ENCODE data around the gene MPG.
A peak's percentile ranks its signal among the peaks of the same experiment; 100 is the strongest.
"Not testable (repeated sequence)": the region's sequence is repeated elsewhere in the genome, so short reads cannot be mapped to it uniquely, and the experiment has no call there.

Gene MPG

DNA sequence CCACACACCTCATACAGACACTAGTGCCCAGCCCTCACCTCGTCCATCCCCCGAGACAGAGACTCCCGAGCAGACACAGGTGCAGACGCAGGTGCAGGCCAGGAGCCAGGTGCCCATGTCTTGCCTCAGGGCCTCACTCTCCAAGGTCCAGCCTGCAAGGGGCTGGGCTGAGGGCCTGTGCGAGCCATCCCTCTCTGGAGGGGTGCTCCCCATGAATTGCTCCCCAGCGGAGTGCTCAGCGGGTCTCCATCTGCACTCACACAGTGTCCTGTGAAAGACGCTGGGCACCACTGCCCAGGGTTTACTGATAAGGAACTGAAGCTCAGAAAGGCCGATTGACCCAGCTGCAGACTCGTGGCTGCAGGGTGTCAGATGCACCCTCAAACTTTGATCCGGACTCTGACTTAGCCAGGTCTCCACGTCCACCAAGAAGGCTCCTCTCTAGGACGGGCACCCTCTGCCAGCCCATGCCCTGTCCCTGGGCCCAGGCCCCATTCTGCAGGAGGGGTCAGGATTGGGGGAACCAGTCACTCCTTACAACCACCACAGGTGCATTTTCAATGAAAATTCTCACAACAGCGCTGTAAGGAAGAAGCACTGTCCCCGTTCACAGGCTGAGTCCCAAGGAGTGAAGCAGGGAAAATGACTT, 41.6 kb upstream of the MPG start:
- in situ Hi-C loops (cut with MboI; ENCODE audit: low sequenced_read_pairs, unreplicated experiment), result no loop called here
- TF ChIP-seq, protein P1, sequence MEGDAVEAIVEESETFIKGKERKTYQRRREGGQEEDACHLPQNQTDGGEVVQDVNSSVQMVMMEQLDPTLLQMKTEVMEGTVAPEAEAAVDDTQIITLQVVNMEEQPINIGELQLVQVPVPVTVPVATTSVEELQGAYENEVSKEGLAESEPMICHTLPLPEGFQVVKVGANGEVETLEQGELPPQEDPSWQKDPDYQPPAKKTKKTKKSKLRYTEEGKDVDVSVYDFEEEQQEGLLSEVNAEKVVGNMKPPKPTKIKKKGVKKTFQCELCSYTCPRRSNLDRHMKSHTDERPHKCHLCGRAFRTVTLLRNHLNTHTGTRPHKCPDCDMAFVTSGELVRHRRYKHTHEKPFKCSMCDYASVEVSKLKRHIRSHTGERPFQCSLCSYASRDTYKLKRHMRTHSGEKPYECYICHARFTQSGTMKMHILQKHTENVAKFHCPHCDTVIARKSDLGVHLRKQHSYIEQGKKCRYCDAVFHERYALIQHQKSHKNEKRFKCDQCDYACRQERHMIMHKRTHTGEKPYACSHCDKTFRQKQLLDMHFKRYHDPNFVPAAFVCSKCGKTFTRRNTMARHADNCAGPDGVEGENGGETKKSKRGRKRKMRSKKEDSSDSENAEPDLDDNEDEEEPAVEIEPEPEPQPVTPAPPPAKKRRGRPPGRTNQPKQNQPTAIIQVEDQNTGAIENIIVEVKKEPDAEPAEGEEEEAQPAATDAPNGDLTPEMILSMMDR (IDR thresholded peaks at IDR 0.05; ENCODE audit: borderline replicate concordance, control extremely low read depth, extremely low read depth, insufficient read depth, missing control alignments), result no peak
- DNase-seq (ENCODE audit: low spot score), result no peak

DNA sequence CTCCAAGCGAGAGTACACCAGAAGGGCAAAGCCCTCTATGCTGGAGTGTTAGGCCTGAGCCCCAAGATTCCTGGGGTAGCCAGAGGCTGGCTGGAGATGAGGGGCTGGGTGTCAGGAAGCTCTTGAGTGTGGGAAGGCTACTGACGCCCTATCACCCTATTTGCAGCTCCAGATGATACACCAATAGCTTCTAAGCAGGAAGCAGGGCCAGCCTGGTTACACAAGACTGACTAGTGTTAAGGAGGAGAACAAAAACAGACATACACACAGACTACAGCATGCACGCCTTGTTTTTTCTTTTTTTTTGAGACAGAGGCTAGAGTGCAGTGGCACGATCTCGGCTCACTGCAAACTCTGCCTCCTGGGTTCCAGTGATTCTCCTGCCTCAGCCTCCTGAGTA, 40.5 kb upstream of the MPG start:
- in situ Hi-C loops (cut with MboI; ENCODE audit: low sequenced_read_pairs, unreplicated experiment), result no loop called here
- no peak for DNase-seq (ENCODE audit: low spot score)
- TF ChIP-seq, protein P1 (IDR thresholded peaks at IDR 0.05; ENCODE audit: borderline replicate concordance, control extremely low read depth, extremely low read depth, insufficient read depth, missing control alignments), result no peak

DNA sequence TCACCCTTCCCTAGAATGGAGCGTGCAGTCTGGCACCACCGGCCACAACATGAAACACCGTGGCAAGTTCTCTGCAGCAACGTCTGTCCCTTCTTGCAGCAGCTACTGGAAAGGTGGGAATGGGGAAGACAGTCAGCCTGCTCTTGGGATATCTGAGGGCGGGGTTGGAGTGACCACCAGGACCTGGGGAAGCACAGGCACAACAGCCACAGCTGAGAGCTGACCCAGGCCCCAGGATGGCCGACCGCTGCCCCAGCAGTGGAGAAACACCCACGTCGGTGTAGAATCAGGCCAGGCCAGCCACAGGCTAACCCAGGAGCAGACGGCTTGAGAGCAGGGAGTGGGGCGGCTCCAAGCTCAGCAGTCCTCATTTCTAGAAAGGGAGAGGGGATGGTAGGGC, 39.8 kb upstream of the MPG start:
- DNase-seq (ENCODE audit: low spot score); in situ Hi-C loops (cut with MboI; ENCODE audit: low sequenced_read_pairs, unreplicated experiment): not testable (repeated sequence)

DNA sequence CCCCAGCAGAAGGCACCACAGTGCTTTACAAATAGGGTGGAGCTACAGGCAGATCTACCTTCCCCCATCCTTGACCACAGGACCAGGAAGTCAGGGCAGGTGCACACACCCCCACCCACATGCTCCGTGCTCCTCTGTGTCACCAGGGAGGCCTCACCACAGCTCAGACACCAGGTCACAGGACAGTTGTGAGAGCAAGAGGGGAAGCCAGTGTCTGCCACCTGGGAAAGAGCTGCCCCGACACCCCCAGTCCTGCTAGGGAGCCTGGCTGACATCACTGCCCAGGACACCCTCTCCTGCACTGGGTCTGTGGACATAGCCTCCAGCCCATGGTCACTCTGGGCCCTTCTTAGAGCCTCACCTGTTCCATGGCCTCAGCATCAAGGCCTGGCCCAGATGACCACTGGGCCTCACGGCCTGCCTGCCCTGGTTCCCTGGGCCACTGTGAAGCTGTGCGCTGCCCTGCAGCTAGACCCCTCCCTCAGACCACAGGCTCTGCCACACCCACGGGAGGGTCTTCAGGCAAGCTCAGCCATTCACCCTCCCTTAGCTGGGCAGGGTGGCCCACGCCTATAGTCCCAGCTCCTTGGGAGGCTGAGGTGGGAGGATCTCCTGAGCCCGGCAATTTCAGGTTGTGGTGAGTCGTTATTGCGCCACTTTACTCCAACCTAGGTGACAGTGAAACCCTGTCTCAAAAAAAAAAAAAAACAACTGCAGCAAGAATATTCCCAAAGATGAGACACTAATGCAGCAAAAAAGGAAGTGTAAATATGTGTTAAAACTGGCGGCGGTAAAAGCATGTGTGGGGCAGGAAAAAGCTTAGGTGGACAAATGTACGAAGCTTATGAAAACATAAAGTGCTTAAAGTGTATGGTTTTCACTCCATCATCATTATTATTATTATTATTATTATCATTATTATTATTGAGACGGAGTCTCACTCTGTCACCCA, 38.8 kb upstream of the MPG start:
- TF ChIP-seq, protein P1 (IDR thresholded peaks at IDR 0.05; ENCODE audit: borderline replicate concordance, control extremely low read depth, extremely low read depth, insufficient read depth, missing control alignments), result no peak
- DNase-seq (ENCODE audit: low spot score), result peak; percentile 88

DNA sequence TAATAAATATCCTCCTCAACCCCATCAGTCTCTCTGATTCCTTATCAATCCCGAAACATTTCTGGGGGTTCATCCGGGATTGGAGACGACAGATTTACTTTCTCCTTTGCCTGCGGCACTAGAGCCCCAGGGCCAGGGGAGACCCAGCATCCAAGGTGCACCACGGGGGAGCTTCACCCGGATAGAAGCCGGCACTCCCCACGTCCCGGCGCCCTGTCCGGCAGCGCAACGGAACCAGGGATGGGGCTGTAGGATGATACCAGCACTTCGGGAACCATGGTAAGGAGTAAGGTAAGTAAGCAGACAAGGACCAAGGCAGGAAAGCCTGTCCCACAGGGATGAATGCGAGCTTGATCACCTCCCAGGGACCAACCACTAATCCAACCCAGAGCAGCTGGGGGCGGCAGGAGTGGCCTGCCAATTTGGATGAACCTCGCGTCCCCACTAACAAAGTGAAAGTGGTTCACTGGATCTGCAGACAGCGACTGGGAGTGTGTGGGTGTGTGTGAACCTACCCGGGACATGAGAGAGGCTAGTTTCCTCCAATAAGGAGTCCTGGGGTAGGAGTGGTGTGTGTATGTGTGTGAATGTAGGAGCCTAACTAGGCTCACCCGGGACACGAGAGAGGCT, 36.5 kb upstream of the MPG start:
- DNase-seq (ENCODE audit: low spot score), result no peak
- TF ChIP-seq, protein P1 (IDR thresholded peaks at IDR 0.05; ENCODE audit: borderline replicate concordance, control extremely low read depth, extremely low read depth, insufficient read depth, missing control alignments), result no peak
- in situ Hi-C loops (cut with MboI; ENCODE audit: low sequenced_read_pairs, unreplicated experiment), result no loop called here

More for the DNA sequence above, 38.8 kb upstream of the MPG start:
- in situ Hi-C loops (cut with MboI; ENCODE audit: low sequenced_read_pairs, unreplicated experiment), result no loop called here

DNA sequence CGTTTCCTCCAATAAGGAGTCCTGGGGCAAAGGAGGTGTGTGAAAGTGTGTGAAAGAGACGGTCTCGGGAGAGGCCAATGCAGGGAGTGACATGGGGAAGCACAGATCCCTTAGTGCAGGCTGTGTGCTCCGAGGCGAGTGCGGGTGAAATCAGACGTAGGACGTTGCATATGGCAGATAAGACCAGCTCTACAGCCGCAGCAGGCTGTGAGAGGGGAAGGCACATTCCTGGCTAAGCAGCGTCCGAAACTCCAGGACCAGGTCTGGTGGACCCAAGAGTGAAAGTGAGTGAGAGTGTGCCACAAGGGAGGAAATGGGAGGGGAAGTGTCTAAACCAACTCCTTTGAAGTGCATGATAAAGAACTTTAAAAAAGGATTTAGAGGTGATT, 36.0 kb upstream of the MPG start:
- in situ Hi-C loops (cut with MboI; ENCODE audit: low sequenced_read_pairs, unreplicated experiment), result no loop called here
- DNase-seq (ENCODE audit: low spot score), result no peak
- TF ChIP-seq, protein P1 (IDR thresholded peaks at IDR 0.05; ENCODE audit: borderline replicate concordance, control extremely low read depth, extremely low read depth, insufficient read depth, missing control alignments), result no peak
